DND-41 (cell line): ENCODE measurements around the gene EFNA2.

Experiments
- ATAC-seq: fragments of 200-7000 bp; cut with Tn5 transposase; 3 replicates; pipeline ENCODE4 v1.9.1; 2021; ENCODE audit warnings: low read depth; ENCODE audit not compliant: insufficient read depth
- DNase-seq: peaks from one replicate; pipeline ENCODE4 v3.0.0-alpha.2; 2020
- H2AFZ ChIP-seq: 2 replicates; pipeline ENCODE4 v1.6.0; 2012; ENCODE audit warnings: low read depth, low read length
- H3K27ac ChIP-seq: 2 replicates; pipeline ENCODE4 v1.5.1; 2012; ENCODE audit warnings: low read length, inconsistent platforms
- H3K27me3 ChIP-seq: fragments of 200-600 bp; sonication (generic); 2 replicates; pipeline ENCODE4 v1.6.0; 2012; ENCODE audit warnings: low read length, mild to moderate bottlenecking, inconsistent platforms; ENCODE audit not compliant: insufficient read depth, poor library complexity
- H3K36me3 ChIP-seq: 2 replicates; pipeline ENCODE4 v1.5.1; 2012; ENCODE audit warnings: low read length, inconsistent platforms; ENCODE audit not compliant: insufficient read depth
- H3K4me1 ChIP-seq: 2 replicates; pipeline ENCODE4 v1.5.1; 2012; ENCODE audit warnings: mild to moderate bottlenecking, low read length; ENCODE audit not compliant: insufficient read depth
- H3K4me2 ChIP-seq: 2 replicates; pipeline ENCODE4 v1.6.0; 2012; ENCODE audit warnings: mild to moderate bottlenecking, moderate library complexity, low read length, inconsistent platforms; ENCODE audit not compliant: insufficient read depth
- H3K4me3 ChIP-seq, 2 experiments: fragments of 200-600 bp in 1 of 2; shearing (Covaris generic) in 1 of 2; 2 replicates each; pipeline ENCODE4 v1.5.1; 2012 to 2016; ENCODE audit warnings: inconsistent platforms in 2 of 2, low read length in 2 of 2, mild to moderate bottlenecking in 2 of 2, low read depth in 1 of 2, moderate library complexity in 1 of 2
- H3K79me2 ChIP-seq: 2 replicates; pipeline ENCODE4 v1.6.0; 2012; ENCODE audit warnings: low read length, inconsistent platforms; ENCODE audit not compliant: insufficient read depth
- H3K9ac ChIP-seq: 2 replicates; pipeline ENCODE4 v1.6.0; 2012; ENCODE audit warnings: low read depth, mild to moderate bottlenecking, inconsistent platforms, low read length, moderate library complexity
- H3K9me3 ChIP-seq: 2 replicates; pipeline ENCODE4 v1.5.1; 2012; ENCODE audit warnings: low read length, moderate library complexity, mild to moderate bottlenecking, inconsistent platforms; ENCODE audit not compliant: insufficient read depth, severe bottlenecking
- H4K20me1 ChIP-seq: 2 replicates; pipeline ENCODE4 v1.6.0; 2012; ENCODE audit warnings: low read length; ENCODE audit not compliant: insufficient read depth
- EZH2 ChIP-seq: IDR thresholded peaks from 3 replicates; pipeline ENCODE4 v1.6.1; 2012; ENCODE audit warnings: borderline replicate concordance, low read depth, mild to moderate bottlenecking, moderate library complexity, low read length, inconsistent platforms; ENCODE audit not compliant: severe bottlenecking
- TF ChIP-seq, protein P1 (sequence below): IDR thresholded peaks from 2 replicates; pipeline ENCODE4 v1.5.1; 2012; ENCODE audit warnings: borderline replicate concordance, low read length, moderate library complexity, mild to moderate bottlenecking; ENCODE audit not compliant: poor library complexity, severe bottlenecking; ENCODE audit errors: extremely low read depth

Gene EFNA2

DNA sequence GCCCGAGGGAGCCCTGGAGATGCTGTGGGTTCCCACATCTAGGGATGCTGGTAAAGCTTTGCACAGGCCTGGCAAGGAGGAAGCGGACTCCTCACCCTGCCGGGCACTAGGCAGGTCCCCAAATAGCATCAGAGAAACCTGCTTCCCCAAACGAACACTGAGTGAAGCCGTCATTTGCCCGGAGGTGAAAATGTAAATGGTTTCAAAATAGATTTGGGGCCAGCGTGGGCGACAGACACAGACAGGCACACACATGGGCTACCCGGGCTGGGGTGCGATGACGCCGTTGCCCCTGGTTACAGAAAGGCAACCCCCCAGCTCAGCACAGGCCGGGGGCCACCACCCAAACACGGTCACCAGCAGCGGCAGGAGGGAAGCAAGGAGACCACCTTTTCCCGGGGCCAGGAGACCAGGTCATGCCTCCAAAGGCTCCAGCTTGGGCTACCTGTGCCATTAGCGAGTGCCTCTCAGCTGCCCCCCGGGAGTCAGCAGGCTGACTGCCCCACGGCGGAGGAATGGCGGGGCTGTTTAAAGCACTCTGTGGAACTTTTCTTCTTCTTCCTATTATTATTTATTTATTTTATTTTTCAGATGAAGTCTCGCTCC, 50.5 kb downstream of the EFNA2 start:
- no peaks in the 10 kb centered on the region for H4K20me1 ChIP-seq
- TF ChIP-seq, protein P1, sequence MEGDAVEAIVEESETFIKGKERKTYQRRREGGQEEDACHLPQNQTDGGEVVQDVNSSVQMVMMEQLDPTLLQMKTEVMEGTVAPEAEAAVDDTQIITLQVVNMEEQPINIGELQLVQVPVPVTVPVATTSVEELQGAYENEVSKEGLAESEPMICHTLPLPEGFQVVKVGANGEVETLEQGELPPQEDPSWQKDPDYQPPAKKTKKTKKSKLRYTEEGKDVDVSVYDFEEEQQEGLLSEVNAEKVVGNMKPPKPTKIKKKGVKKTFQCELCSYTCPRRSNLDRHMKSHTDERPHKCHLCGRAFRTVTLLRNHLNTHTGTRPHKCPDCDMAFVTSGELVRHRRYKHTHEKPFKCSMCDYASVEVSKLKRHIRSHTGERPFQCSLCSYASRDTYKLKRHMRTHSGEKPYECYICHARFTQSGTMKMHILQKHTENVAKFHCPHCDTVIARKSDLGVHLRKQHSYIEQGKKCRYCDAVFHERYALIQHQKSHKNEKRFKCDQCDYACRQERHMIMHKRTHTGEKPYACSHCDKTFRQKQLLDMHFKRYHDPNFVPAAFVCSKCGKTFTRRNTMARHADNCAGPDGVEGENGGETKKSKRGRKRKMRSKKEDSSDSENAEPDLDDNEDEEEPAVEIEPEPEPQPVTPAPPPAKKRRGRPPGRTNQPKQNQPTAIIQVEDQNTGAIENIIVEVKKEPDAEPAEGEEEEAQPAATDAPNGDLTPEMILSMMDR = no peak
- TF ChIP-seq EZH2 = no peak
- H2AFZ ChIP-seq = no peak overlapping the region
- no peaks in the 10 kb centered on the region for H3K9me3 ChIP-seq
- H3K79me2 ChIP-seq = no peaks in the 10 kb centered on the region
- no peak overlapping the region for H3K4me2 ChIP-seq
- H3K27me3 ChIP-seq = no peaks in the 10 kb centered on the region
- H3K4me1 ChIP-seq = no peaks in the 10 kb centered on the region
- ATAC-seq = no peak
- no peak overlapping the region for H3K27ac ChIP-seq
- no peak for DNase-seq
- no peaks in the 10 kb centered on the region for H3K36me3 ChIP-seq
- no peak overlapping the region for H3K4me3 ChIP-seq
- H3K9ac ChIP-seq = no peak overlapping the region

DNA sequence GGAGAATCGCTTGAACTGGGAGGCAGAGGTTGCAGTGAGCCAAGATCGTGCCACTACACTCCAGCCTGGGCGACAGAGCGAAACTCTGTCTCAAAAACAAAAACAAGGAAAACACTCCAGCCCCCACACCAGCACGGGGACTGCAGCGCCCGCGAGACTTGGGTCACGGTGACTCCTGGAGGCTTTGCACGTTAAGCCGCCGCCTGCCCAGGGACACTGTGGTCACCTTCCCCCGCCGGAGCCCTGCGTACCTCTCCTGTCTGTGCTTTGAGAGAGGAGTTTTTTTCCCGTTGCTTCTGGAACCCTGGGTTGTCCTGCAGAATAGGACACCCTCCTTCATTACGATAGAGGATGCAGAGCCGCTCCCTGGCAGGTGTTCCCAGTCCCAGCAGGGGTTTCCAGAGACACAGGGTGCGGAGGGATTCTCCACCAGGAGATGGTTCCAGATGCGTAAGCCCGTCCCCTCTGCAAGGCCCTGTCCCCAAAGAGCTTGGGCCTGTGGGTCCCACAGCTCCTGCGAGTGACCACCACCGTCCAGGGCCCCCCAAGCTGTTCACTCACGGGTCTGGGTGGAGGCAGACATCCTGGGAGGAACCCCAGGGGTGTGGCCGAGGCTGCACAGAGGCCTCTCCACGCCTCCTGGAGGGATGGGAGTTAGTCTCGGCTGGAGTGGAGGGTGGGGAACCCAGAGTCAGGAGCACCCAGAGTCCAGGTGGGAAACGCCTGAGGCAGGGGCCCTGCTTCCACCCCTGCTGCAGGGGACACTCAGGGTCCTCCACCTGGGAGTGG, 55.2 kb downstream of the EFNA2 start:
- Histone ChIP-seq H3K9me3 (no peaks in the 10 kb centered on the region), H3K36me3 (no peaks in the 10 kb centered on the region), H4K20me1 (no peaks in the 10 kb centered on the region), H3K27ac (no peak overlapping the region), H3K9ac (no peak overlapping the region), H3K4me2 (no peak overlapping the region), H3K27me3 (no peaks in the 10 kb centered on the region), H3K4me1 (no peaks in the 10 kb centered on the region), H3K4me3 (no peak overlapping the region), H2AFZ (no peak overlapping the region), H3K79me2 (no peaks in the 10 kb centered on the region)
- no peak for TF ChIP-seq EZH2
- TF ChIP-seq, protein P1 = no peak
- ATAC-seq (no peak), DNase-seq (no peak)

DNA sequence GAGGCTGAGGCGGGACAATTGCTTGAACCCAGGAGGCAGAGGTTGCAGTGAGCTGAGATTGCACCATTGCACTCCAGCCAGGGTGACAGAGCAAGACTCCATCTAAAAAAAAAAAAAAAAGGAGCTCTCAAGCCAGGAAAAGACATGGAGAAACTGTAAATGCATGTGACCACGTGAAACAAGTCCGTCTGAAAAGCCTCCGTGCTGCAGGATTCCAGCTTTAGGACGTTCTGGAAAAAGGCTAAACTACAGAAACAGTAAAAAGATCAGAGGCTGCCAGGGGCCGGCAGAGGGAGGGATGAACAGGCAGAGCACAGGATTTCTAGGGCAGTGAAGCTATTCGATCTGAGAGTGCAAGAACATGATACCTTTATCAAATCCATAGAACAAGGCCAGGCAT, 57.4 kb downstream of the EFNA2 start:
- Histone ChIP-seq H3K4me3 (no peak overlapping the region), H3K27ac (no peak overlapping the region), H3K9ac (no peak overlapping the region), H2AFZ (no peak overlapping the region), H3K27me3 (no peaks in the 10 kb centered on the region), H3K9me3 (no peaks in the 10 kb centered on the region), H4K20me1 (no peaks in the 10 kb centered on the region), H3K4me1 (no peaks in the 10 kb centered on the region), H3K36me3 (no peaks in the 10 kb centered on the region), H3K4me2 (no peak overlapping the region), H3K79me2 (no peaks in the 10 kb centered on the region)
- TF ChIP-seq EZH2 = no peak
- TF ChIP-seq, protein P1 = no peak
- no peak for ATAC-seq
- DNase-seq = no peak
